ENCODE results near the gene SH2B3. TPM values are rescaled to one million over a fixed set of nuclear protein-coding genes. Genes with fewer than 3 reads are reported as not detected.
"Not testable (repeated sequence)": the region's sequence is repeated elsewhere in the genome, so short reads cannot be mapped to it uniquely, and the experiment has no call there.

Gene SH2B3
- total RNA-seq, 2 donors from 2014 or later, result 22.9 to 27.1 TPM

- intact Hi-C loops (cut with DNase I, micrococcal nuclease), result no loop called here
- no peak for ATAC-seq
- no peak for DNase-seq
Measured at GRCh38 chr12:111379942-111380554, 25.7 kb upstream of the SH2B3 start.

GRCh38 chr12:111384596-111384995, 21.1 kb upstream of the SH2B3 start:
- no peak for DNase-seq
- intact Hi-C loops (cut with DNase I, micrococcal nuclease), result no loop called here
- ATAC-seq, result peak; percentile 32

- intact Hi-C loops (cut with DNase I, micrococcal nuclease), result no loop called here
- ATAC-seq, result no peak
- no peak for DNase-seq
Measured at GRCh38 chr12:111386885-111387284, 18.8 kb upstream of the SH2B3 start.

- DNase-seq, result no peak
- ATAC-seq, result no peak
- intact Hi-C loops (cut with DNase I, micrococcal nuclease), result no loop called here
Measured at GRCh38 chr12:111387747-111388323, 17.9 kb upstream of the SH2B3 start.

- intact Hi-C loops (cut with DNase I, micrococcal nuclease), result loop anchor here in 1 of 2 donors (10.0 kb wide), 1 partner anchor 145 kb away; no protein-coding TSS in a partner anchor
- DNase-seq (no peak), ATAC-seq (no peak)
Measured at GRCh38 chr12:111389635-111390034, 16.1 kb upstream of the SH2B3 start.

- no peak for ATAC-seq
- no peak for DNase-seq
- intact Hi-C loops (cut with DNase I, micrococcal nuclease), result loop anchor here in 1 of 2 donors (10.0 kb wide), 1 partner anchor 144 kb away; no protein-coding TSS in a partner anchor
Measured at GRCh38 chr12:111390910-111391309, 14.8 kb upstream of the SH2B3 start.

GRCh38 chr12:111393700-111394300, 11.9 kb upstream of the SH2B3 start:
- intact Hi-C loops (cut with DNase I, micrococcal nuclease), result loop anchor here in 1 of 2 donors (10.0 kb wide), 1 partner anchor 141 kb away; no protein-coding TSS in a partner anchor
- DNase-seq (peak in 1 of 2 donors; percentile 52), ATAC-seq (no peak)

- no peak for DNase-seq
- ATAC-seq, result no peak
- intact Hi-C loops (cut with DNase I, micrococcal nuclease), result loop anchor here in 1 of 2 donors (10.0 kb wide), 1 partner anchor 140 kb away; no protein-coding TSS in a partner anchor
Measured at GRCh38 chr12:111394480-111394879, 11.2 kb upstream of the SH2B3 start.

- intact Hi-C loops (cut with DNase I, micrococcal nuclease), result loop anchor here in 1 of 2 donors (2.0 to 10.0 kb wide), 2 partner anchors 55 to 139 kb away; no protein-coding TSS in a partner anchor
- ATAC-seq (no peak), DNase-seq (no peak)
Measured at GRCh38 chr12:111395336-111396187, 10.2 kb upstream of the SH2B3 start.

- ATAC-seq, DNase-seq: not testable (repeated sequence)
- intact Hi-C loops (cut with DNase I, micrococcal nuclease), result loop anchor here in 1 of 2 donors (2.0 to 10.0 kb wide), 2 partner anchors 55 to 139 kb away; no protein-coding TSS in a partner anchor
Measured at GRCh38 chr12:111396271-111396670, 9.5 kb upstream of the SH2B3 start.

- ATAC-seq, result peak; percentile 93
- intact Hi-C loops (cut with DNase I, micrococcal nuclease), result loop anchor here in 1 of 2 donors (2.0 to 10.0 kb wide), 2 partner anchors 54 to 138 kb away; no protein-coding TSS in a partner anchor
- DNase-seq, result peak; percentile 74 to 90
Measured at GRCh38 chr12:111396726-111397445, 8.8 kb upstream of the SH2B3 start.

- no peak for DNase-seq
- no peak for ATAC-seq
- intact Hi-C loops (cut with DNase I, micrococcal nuclease), result loop anchor here in 1 of 2 donors (10.0 kb wide), 1 partner anchor 136 kb away; no protein-coding TSS in a partner anchor
Measured at GRCh38 chr12:111398530-111398929, 7.2 kb upstream of the SH2B3 start.

GRCh38 chr12:111399741-111400404, 5.8 kb upstream of the SH2B3 start:
- DNase-seq, ATAC-seq: not testable (repeated sequence)
- intact Hi-C loops (cut with DNase I, micrococcal nuclease), result loop anchor here (5.0 to 10.0 kb wide), 2 partner anchors 52 to 135 kb away; no protein-coding TSS in a partner anchor

- intact Hi-C loops (cut with DNase I, micrococcal nuclease), result loop anchor here in 1 of 2 donors (5.0 kb wide), 1 partner anchor 51 kb away; no protein-coding TSS in a partner anchor
- DNase-seq (no peak), ATAC-seq (no peak)
Measured at GRCh38 chr12:111401167-111401605, 4.5 kb upstream of the SH2B3 start.

GRCh38 chr12:111402490-111402824, 3.3 kb upstream of the SH2B3 start:
- intact Hi-C loops (cut with DNase I, micrococcal nuclease), result loop anchor here in 1 of 2 donors (5.0 kb wide), 1 partner anchor 50 kb away; no protein-coding TSS in a partner anchor
- not testable (repeated sequence) for ATAC-seq, DNase-seq

GRCh38 chr12:111404362-111405148, 1.2 kb upstream of the SH2B3 start:
- ATAC-seq (peak; percentile 8), DNase-seq (peak; percentile 48 to 57)
- intact Hi-C loops (cut with DNase I, micrococcal nuclease), result loop anchor here in 1 of 2 donors (5.0 kb wide), 1 partner anchor 48 kb away; no protein-coding TSS in a partner anchor

All from left colon (tissue), 2 donors.